SK-N-SH treated with all-trans-retinoic acid at 6 μM for 48 hours (cell line): ENCODE measurements around the gene JMJD1C.

Experiments
- ATAC-seq: fragments of 200-7000 bp; cut with Tn5 transposase; 3 replicates; pipeline ENCODE4 v1.9.1; 2020; ENCODE audit warnings: mild to moderate bottlenecking, moderate library complexity
- ARNTL ChIP-seq: fragments of 450-650 bp; formaldehyde crosslinking; IDR thresholded peaks from 2 replicates; pipeline ENCODE4 v1.5.0; 2020; ENCODE audit warnings: low read depth, mild to moderate bottlenecking, moderate library complexity, borderline replicate concordance
- BACH2 ChIP-seq: fragments of 250-450 bp; sonication (Bioruptor Pico); IDR thresholded peaks from 2 replicates; pipeline ENCODE4 v1.9.0; 2021; ENCODE audit warnings: mild to moderate bottlenecking, borderline replicate concordance
- CSDC2 ChIP-seq: fragments of 250-450 bp; sonication (Bioruptor Pico); IDR thresholded peaks from 2 replicates; pipeline ENCODE4 v1.5.0; 2020; ENCODE audit warnings: mild to moderate bottlenecking, moderate library complexity
- CSRNP3 ChIP-seq: fragments of 250-450 bp; sonication (Bioruptor Pico); IDR thresholded peaks from 2 replicates; pipeline ENCODE4 v1.5.1; 2021; ENCODE audit warnings: mild to moderate bottlenecking, moderate library complexity
- ESRRG ChIP-seq: fragments of 250-450 bp; sonication (Bioruptor Pico); IDR thresholded peaks from 2 replicates; pipeline ENCODE4 v1.6.1; 2021; ENCODE audit warnings: mild to moderate bottlenecking
- GLIS3 ChIP-seq: fragments of 250-450 bp; sonication (Bioruptor Pico); IDR thresholded peaks from 2 replicates; pipeline ENCODE4 v1.5.0; 2020; ENCODE audit warnings: mild to moderate bottlenecking, moderate library complexity
- ISL1 ChIP-seq: fragments of 250-450 bp; sonication (Bioruptor Pico); IDR thresholded peaks from 2 replicates; pipeline ENCODE4 v2.1.2; 2022; ENCODE audit warnings: mild to moderate bottlenecking, moderate library complexity
- OSR1 ChIP-seq: fragments of 250-450 bp; sonication (Bioruptor Pico); IDR thresholded peaks from 2 replicates; pipeline ENCODE4 v1.8.0; 2022; ENCODE audit warnings: moderate library complexity, mild to moderate bottlenecking, inconsistent platforms
- PATZ1 ChIP-seq: fragments of 250-450 bp; sonication (Bioruptor Pico); IDR thresholded peaks from 2 replicates; pipeline ENCODE4 v1.8.0; 2020; ENCODE audit warnings: mild to moderate bottlenecking, moderate library complexity, borderline replicate concordance
- POU6F1 ChIP-seq: fragments of 250-450 bp; sonication (Bioruptor Pico); IDR thresholded peaks from 2 replicates; pipeline ENCODE4 v1.8.0; 2021; ENCODE audit warnings: low read depth, mild to moderate bottlenecking, moderate library complexity, borderline replicate concordance
- PPARA ChIP-seq: fragments of 250-450 bp; sonication (Bioruptor Pico); IDR thresholded peaks from 2 replicates; pipeline ENCODE4 v1.5.0; 2020; ENCODE audit warnings: mild to moderate bottlenecking, borderline replicate concordance
- RARB ChIP-seq: fragments of 250-450 bp; sonication (Bioruptor Pico); IDR thresholded peaks from 2 replicates; pipeline ENCODE4 v1.8.0; 2021; ENCODE audit warnings: mild to moderate bottlenecking, moderate library complexity
- SNAI2 ChIP-seq: fragments of 250-450 bp; sonication (Bioruptor Pico); IDR thresholded peaks from 2 replicates; pipeline ENCODE4 v1.5.0; 2020; ENCODE audit warnings: mild to moderate bottlenecking, moderate library complexity
- TCF4 ChIP-seq: fragments of 250-450 bp; sonication (Bioruptor Pico); IDR thresholded peaks from 2 replicates; pipeline ENCODE4 v1.8.0; 2021; ENCODE audit warnings: mild to moderate bottlenecking, moderate library complexity, borderline replicate concordance
- TOX ChIP-seq: fragments of 250-450 bp; sonication (Bioruptor Pico); IDR thresholded peaks from 2 replicates; pipeline ENCODE4 v1.8.0; 2021; ENCODE audit warnings: mild to moderate bottlenecking, moderate library complexity, borderline replicate concordance
- TSHZ2 ChIP-seq: fragments of 250-450 bp; sonication (Bioruptor Pico); IDR thresholded peaks from 2 replicates; pipeline ENCODE4 v1.5.0; 2020; ENCODE audit warnings: mild to moderate bottlenecking, moderate library complexity
- ZC3H10 ChIP-seq: fragments of 250-450 bp; sonication (Bioruptor Pico); IDR thresholded peaks from 2 replicates; pipeline ENCODE4 v1.5.1; 2021; ENCODE audit warnings: mild to moderate bottlenecking, moderate library complexity
- ZFP3 ChIP-seq: fragments of 250-450 bp; sonication (Bioruptor Pico); IDR thresholded peaks from 2 replicates; pipeline ENCODE4 v1.5.0; 2020; ENCODE audit warnings: mild to moderate bottlenecking, moderate library complexity
- ZFP30 ChIP-seq: fragments of 450-650 bp; formaldehyde crosslinking; IDR thresholded peaks from 2 replicates; pipeline ENCODE4 v1.5.0; 2022; ENCODE audit warnings: mild to moderate bottlenecking, moderate library complexity
- ZNF565 ChIP-seq: fragments of 450-650 bp; formaldehyde crosslinking; conservative IDR thresholded peaks from 2 replicates; pipeline ENCODE4 v1.5.0; 2020; ENCODE audit warnings: low read depth, mild to moderate bottlenecking, moderate library complexity
- ZNF70 ChIP-seq: fragments of 450-650 bp; formaldehyde crosslinking; IDR thresholded peaks from 2 replicates; pipeline ENCODE4 v1.5.0; 2020; ENCODE audit warnings: mild to moderate bottlenecking, moderate library complexity
- ZNF8 ChIP-seq: fragments of 450-650 bp; formaldehyde crosslinking; IDR thresholded peaks from 2 replicates; pipeline ENCODE4 v1.5.0; 2020; ENCODE audit warnings: mild to moderate bottlenecking, moderate library complexity
- TF ChIP-seq, protein P1 (sequence below): fragments of 250-450 bp; sonication (Bioruptor Pico); IDR thresholded peaks from 2 replicates; pipeline ENCODE4 v1.5.1; 2020; ENCODE audit warnings: low read depth, mild to moderate bottlenecking, moderate library complexity

Gene JMJD1C

DNA sequence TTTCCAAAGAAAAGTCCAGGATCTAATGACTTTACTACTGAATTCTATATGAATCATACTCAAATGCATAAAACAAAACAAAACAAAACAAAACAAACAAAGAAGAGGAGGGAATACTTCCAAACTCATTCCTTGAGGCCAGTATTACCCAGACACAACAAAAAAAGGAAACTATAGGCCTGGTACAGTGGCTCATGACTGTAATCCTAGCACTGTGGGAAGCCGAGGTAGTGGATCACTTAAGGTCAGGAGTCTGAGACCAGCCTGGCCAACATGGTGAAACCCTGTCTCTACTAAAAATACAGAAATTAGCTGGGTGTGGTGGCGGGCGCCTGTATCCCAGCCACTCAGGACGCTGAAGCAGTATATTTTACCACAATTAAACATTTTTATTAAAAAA, 218.0 kb downstream of the JMJD1C start (continued):
- TF ChIP-seq TSHZ2 (CRISPR knock-in tag), result no peak
- TF ChIP-seq, all 23 proteins: peak for 0

DNA sequence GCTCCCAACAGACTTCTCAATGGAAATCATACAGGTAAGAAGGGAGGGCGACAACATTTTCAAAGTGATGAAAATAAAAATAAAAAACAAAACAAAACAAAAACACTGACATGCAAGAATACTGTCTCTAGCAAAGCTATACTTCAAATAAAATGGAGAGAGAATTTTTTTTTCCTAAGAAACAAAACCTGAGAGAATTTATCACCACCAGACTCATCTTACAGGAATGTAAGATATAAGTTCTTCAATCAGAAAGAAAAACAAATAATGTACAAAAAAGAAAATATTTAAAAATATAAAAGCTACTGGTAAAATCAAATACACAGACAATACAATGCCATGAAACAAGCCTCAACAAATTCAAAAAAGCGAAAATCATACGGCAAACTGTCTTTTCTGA, 219.4 kb downstream of the JMJD1C start:
- no peak for TF ChIP-seq TOX
- no peak for TF ChIP-seq ZNF565 (CRISPR knock-in tag)
- TF ChIP-seq CSDC2, result no peak
- no peak for TF ChIP-seq SNAI2 (CRISPR knock-in tag)
- no peak for TF ChIP-seq ISL1
- no peak for TF ChIP-seq ZNF70 (CRISPR knock-in tag)
- TF ChIP-seq, protein P1, sequence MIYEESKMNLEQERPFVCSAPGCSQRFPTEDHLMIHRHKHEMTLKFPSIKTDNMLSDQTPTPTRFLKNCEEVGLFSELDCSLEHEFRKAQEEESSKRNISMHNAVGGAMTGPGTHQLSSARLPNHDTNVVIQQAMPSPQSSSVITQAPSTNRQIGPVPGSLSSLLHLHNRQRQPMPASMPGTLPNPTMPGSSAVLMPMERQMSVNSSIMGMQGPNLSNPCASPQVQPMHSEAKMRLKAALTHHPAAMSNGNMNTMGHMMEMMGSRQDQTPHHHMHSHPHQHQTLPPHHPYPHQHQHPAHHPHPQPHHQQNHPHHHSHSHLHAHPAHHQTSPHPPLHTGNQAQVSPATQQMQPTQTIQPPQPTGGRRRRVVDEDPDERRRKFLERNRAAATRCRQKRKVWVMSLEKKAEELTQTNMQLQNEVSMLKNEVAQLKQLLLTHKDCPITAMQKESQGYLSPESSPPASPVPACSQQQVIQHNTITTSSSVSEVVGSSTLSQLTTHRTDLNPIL, result no peak
- TF ChIP-seq PATZ1 (CRISPR knock-in tag), result no peak
- no peak for TF ChIP-seq TSHZ2 (CRISPR knock-in tag)
- no peak for TF ChIP-seq ZC3H10 (CRISPR knock-in tag)
- TF ChIP-seq OSR1, result no peak
- TF ChIP-seq ZFP30, result no peak
- no peak for TF ChIP-seq ZFP3 (CRISPR knock-in tag)
- no peak for TF ChIP-seq RARB
- TF ChIP-seq ZNF8 (CRISPR knock-in tag), result no peak
- no peak for TF ChIP-seq ESRRG (CRISPR knock-in tag)
- no peak for TF ChIP-seq POU6F1 (CRISPR knock-in tag)
- TF ChIP-seq GLIS3, result no peak
- TF ChIP-seq TCF4 (CRISPR knock-in tag), result no peak
- TF ChIP-seq ARNTL (CRISPR knock-in tag), result no peak
- ATAC-seq, result no peak

DNA sequence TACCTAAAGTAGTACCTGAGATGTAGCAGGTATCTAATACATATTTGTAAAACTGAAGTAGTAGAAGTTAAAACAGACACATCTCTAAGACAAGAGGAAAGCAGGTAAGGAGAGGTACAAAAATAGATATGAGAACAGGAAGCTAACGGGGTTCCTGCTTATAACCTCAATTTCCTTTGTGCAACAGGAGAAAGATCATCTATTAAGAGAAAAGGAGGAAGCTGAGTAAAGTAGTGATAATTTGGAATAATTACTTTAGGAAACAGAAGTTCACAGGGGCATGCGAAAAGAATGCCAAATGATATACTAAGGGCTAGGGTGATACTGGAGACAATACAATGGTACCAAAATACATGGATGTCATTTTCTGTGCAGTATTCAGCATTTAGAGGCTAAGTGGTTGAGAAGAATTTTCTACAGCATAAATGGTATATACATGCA, 223.9 kb downstream of the JMJD1C start:
- no peak for TF ChIP-seq GLIS3
- no peak for TF ChIP-seq CSRNP3 (CRISPR knock-in tag)
- no peak for TF ChIP-seq ZNF70 (CRISPR knock-in tag)
- TF ChIP-seq PPARA, result no peak
- TF ChIP-seq ISL1, result no peak
- TF ChIP-seq ZNF565 (CRISPR knock-in tag), result no peak
- TF ChIP-seq TOX, result no peak
- TF ChIP-seq, protein P1, result no peak
- no peak for TF ChIP-seq BACH2 (CRISPR knock-in tag)
- no peak for TF ChIP-seq ZC3H10 (CRISPR knock-in tag)
- TF ChIP-seq ZFP30, result no peak
- no peak for TF ChIP-seq ARNTL (CRISPR knock-in tag)
- no peak for TF ChIP-seq PATZ1 (CRISPR knock-in tag)
- TF ChIP-seq, all 23 proteins: peak for 0
- no peak; the same call in 2 of the 3 replicates for ATAC-seq
